ENCODE measurements around the gene APOL4.
"Not testable (repeated sequence)": the region's sequence is repeated elsewhere in the genome, so short reads cannot be mapped to it uniquely, and the experiment has no call there.

Gene APOL4

GRCh38 chr22:36156119-36156514 is 45.5 kb downstream of the APOL4 start:
- in situ Hi-C loops (cut with HindIII; ENCODE audit: low sequenced_read_pairs), result no loop called here

GRCh38 chr22:36155702-36156101 is 45.9 kb downstream of the APOL4 start:
- in situ Hi-C loops (cut with HindIII; ENCODE audit: low sequenced_read_pairs), result no loop called here

GRCh38 chr22:36154423-36154945 is 47.1 kb downstream of the APOL4 start:
- in situ Hi-C loops (cut with HindIII; ENCODE audit: low sequenced_read_pairs), result no loop called here

GRCh38 chr22:36153501-36154422 is 47.8 kb downstream of the APOL4 start:
- in situ Hi-C loops (cut with HindIII; ENCODE audit: low sequenced_read_pairs), result no loop called here

GRCh38 chr22:36152821-36153220 is 48.8 kb downstream of the APOL4 start:
- in situ Hi-C loops (cut with HindIII; ENCODE audit: low sequenced_read_pairs), result not testable (repeated sequence)

GRCh38 chr22:36152088-36152487 is 49.5 kb downstream of the APOL4 start:
- in situ Hi-C loops (cut with HindIII; ENCODE audit: low sequenced_read_pairs), result no loop called here

- in situ Hi-C loops (cut with HindIII; ENCODE audit: low sequenced_read_pairs), result no loop called here
Measured at GRCh38 chr22:36151006-36151595, 50.5 kb downstream of the APOL4 start.

GRCh38 chr22:36149441-36149840 is 52.2 kb downstream of the APOL4 start:
- in situ Hi-C loops (cut with HindIII; ENCODE audit: low sequenced_read_pairs), result no loop called here

GRCh38 chr22:36148411-36148810 is 53.2 kb downstream of the APOL4 start:
- in situ Hi-C loops (cut with HindIII; ENCODE audit: low sequenced_read_pairs), result no loop called here

GRCh38 chr22:36147196-36147791 is 54.3 kb downstream of the APOL4 start:
- in situ Hi-C loops (cut with HindIII; ENCODE audit: low sequenced_read_pairs), result no loop called here

- in situ Hi-C loops (cut with HindIII; ENCODE audit: low sequenced_read_pairs), result no loop called here
Measured at GRCh38 chr22:36145881-36146280, 55.7 kb downstream of the APOL4 start.

GRCh38 chr22:36144886-36145541 is 56.6 kb downstream of the APOL4 start:
- in situ Hi-C loops (cut with HindIII; ENCODE audit: low sequenced_read_pairs), result no loop called here

- in situ Hi-C loops (cut with HindIII; ENCODE audit: low sequenced_read_pairs), result no loop called here
Measured at GRCh38 chr22:36143956-36144355, 57.7 kb downstream of the APOL4 start.

- in situ Hi-C loops (cut with HindIII; ENCODE audit: low sequenced_read_pairs), result no loop called here
Measured at GRCh38 chr22:36143066-36143815, 58.4 kb downstream of the APOL4 start.

GRCh38 chr22:36141481-36141880 is 60.1 kb downstream of the APOL4 start:
- in situ Hi-C loops (cut with HindIII; ENCODE audit: low sequenced_read_pairs), result no loop called here
